ENCODE data around the gene MYOT. TPM values are rescaled to one million over a fixed set of nuclear protein-coding genes. Genes with fewer than 3 reads are reported as not detected.

MYOT gene
- total and polyA plus RNA-seq, 10 of the 15 experiments (the other 5 are each of a cell fraction or from before 2014, with no cell fraction given) = 0.15 to 1.5 (median 0.53) TPM; not detected in 5

DNA sequence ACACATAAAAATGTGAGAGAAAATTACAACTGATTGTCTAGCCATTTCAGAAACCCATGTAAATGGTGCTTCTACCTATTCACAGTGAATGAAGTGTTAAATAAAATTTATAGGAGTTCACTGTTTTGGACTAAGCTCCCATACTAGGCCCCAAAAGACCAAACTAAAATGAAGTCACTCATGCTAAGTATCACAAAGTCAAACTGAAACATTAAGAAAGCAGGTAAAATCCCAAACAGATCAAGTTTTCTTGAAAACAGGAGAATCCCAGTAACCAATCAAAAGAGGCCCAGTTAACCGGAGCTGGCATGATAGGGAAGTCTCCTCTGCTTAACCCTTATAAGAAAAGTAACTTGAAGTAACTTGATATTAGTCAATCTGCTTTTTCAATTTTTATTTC, 35.2 kb upstream of the MYOT start:
- no peaks in the 10 kb centered on the region for H3K36me3 ChIP-seq (ENCODE audit: control insufficient read depth in 2 of 2, insufficient read depth in 2 of 2, low read length in 1 of 2)
- ChIA-PET RAD21 (ENCODE audit: unreplicated experiment) (no interaction called here), CTCF (interaction anchor here (0.6 kb wide), 1 partner anchor 15 kb away, joined by 3 read pairs; no protein-coding TSS in a partner anchor), POLR2A (no interaction called here), SMC1A (ENCODE audit: uncharacterized antibody, unreplicated experiment) (no interaction called here)
- intact Hi-C loops (cut with micrococcal nuclease; ENCODE audit: unreplicated experiment) = no loop called here
- H3K79me2 ChIP-seq (ENCODE audit: control insufficient read depth, insufficient read depth, low read length) = no peaks in the 10 kb centered on the region
- H4K20me1 ChIP-seq (ENCODE audit: control insufficient read depth, insufficient read depth) = no peaks in the 10 kb centered on the region
- in situ Hi-C loops (cut with MboI) = no loop called here
- H3K4me2 ChIP-seq (ENCODE audit: control insufficient read depth, insufficient read depth) = no peak overlapping the region
- no peak overlapping the region for H3K27ac ChIP-seq (ENCODE audit: control insufficient read depth, insufficient read depth)
- H3K27me3 ChIP-seq (replicated peaks in 1 of 2; ENCODE audit: control insufficient read depth in 2 of 2, insufficient read depth in 2 of 2, low read length in 1 of 2) = no peaks in the 10 kb centered on the region
- H3K9ac ChIP-seq (ENCODE audit: control insufficient read depth, insufficient read depth, low read length) = no peak overlapping the region
- BruUV-seq (replicated peaks) = no TSS peak
- no peak for TF ChIP-seq PML (IDR thresholded peaks at IDR 0.05; ENCODE audit: low read length)
- TF ChIP-seq, protein P1, sequence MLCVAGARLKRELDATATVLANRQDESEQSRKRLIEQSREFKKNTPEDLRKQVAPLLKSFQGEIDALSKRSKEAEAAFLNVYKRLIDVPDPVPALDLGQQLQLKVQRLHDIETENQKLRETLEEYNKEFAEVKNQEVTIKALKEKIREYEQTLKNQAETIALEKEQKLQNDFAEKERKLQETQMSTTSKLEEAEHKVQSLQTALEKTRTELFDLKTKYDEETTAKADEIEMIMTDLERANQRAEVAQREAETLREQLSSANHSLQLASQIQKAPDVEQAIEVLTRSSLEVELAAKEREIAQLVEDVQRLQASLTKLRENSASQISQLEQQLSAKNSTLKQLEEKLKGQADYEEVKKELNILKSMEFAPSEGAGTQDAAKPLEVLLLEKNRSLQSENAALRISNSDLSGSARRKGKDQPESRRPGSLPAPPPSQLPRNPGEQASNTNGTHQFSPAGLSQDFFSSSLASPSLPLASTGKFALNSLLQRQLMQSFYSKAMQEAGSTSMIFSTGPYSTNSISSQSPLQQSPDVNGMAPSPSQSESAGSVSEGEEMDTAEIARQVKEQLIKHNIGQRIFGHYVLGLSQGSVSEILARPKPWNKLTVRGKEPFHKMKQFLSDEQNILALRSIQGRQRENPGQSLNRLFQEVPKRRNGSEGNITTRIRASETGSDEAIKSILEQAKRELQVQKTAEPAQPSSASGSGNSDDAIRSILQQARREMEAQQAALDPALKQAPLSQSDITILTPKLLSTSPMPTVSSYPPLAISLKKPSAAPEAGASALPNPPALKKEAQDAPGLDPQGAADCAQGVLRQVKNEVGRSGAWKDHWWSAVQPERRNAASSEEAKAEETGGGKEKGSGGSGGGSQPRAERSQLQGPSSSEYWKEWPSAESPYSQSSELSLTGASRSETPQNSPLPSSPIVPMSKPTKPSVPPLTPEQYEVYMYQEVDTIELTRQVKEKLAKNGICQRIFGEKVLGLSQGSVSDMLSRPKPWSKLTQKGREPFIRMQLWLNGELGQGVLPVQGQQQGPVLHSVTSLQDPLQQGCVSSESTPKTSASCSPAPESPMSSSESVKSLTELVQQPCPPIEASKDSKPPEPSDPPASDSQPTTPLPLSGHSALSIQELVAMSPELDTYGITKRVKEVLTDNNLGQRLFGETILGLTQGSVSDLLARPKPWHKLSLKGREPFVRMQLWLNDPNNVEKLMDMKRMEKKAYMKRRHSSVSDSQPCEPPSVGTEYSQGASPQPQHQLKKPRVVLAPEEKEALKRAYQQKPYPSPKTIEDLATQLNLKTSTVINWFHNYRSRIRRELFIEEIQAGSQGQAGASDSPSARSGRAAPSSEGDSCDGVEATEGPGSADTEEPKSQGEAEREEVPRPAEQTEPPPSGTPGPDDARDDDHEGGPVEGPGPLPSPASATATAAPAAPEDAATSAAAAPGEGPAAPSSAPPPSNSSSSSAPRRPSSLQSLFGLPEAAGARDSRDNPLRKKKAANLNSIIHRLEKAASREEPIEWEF (IDR thresholded peaks at IDR 0.05; ENCODE audit: insufficient replicate concordance, low read depth, low read length) = no peak
- TF ChIP-seq BACH1 (IDR thresholded peaks at IDR 0.05; ENCODE audit: borderline replicate concordance) = no peak
- TF ChIP-seq, protein P2, sequence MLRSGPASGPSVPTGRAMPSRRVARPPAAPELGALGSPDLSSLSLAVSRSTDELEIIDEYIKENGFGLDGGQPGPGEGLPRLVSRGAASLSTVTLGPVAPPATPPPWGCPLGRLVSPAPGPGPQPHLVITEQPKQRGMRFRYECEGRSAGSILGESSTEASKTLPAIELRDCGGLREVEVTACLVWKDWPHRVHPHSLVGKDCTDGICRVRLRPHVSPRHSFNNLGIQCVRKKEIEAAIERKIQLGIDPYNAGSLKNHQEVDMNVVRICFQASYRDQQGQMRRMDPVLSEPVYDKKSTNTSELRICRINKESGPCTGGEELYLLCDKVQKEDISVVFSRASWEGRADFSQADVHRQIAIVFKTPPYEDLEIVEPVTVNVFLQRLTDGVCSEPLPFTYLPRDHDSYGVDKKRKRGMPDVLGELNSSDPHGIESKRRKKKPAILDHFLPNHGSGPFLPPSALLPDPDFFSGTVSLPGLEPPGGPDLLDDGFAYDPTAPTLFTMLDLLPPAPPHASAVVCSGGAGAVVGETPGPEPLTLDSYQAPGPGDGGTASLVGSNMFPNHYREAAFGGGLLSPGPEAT (IDR thresholded peaks at IDR 0.05; ENCODE audit: low read depth) = no peak
- no peak for TF ChIP-seq WRNIP1 (IDR thresholded peaks at IDR 0.05; ENCODE audit: borderline replicate concordance, low read depth, low read length)
- no peak for TF ChIP-seq SIX5 (IDR thresholded peaks at IDR 0.05; ENCODE audit: low read depth, low read length, severe bottlenecking)
- no peak for TF ChIP-seq MEF2B (IDR thresholded peaks at IDR 0.05; ENCODE audit: partially characterized antibody, poor library complexity, severe bottlenecking)
- TF ChIP-seq NFYA (IDR thresholded peaks at IDR 0.05; ENCODE audit: borderline replicate concordance, low read depth, low read length) = no peak
- TF ChIP-seq, protein P3, sequence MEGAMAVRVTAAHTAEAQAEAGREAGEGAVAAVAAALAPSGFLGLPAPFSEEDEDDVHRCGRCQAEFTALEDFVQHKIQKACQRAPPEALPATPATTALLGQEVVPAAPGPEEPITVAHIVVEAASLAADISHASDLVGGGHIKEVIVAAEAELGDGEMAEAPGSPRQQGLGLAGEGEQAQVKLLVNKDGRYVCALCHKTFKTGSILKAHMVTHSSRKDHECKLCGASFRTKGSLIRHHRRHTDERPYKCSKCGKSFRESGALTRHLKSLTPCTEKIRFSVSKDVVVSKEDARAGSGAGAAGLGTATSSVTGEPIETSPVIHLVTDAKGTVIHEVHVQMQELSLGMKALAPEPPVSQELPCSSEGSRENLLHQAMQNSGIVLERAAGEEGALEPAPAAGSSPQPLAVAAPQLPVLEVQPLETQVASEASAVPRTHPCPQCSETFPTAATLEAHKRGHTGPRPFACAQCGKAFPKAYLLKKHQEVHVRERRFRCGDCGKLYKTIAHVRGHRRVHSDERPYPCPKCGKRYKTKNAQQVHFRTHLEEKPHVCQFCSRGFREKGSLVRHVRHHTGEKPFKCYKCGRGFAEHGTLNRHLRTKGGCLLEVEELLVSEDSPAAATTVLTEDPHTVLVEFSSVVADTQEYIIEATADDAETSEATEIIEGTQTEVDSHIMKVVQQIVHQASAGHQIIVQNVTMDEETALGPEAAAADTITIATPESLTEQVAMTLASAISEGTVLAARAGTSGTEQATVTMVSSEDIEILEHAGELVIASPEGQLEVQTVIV (IDR thresholded peaks at IDR 0.05; ENCODE audit: borderline replicate concordance, partially characterized antibody) = no peak
- TF ChIP-seq ZNF384 (IDR thresholded peaks at IDR 0.05; ENCODE audit: borderline replicate concordance, low read depth, low read length) = no peak
- TF ChIP-seq DPF2 (IDR thresholded peaks at IDR 0.05) = no peak
- TF ChIP-seq MYC (IDR thresholded peaks at IDR 0.05; ENCODE audit: insufficient read depth, insufficient read length, insufficient replicate concordance, low read length, severe bottlenecking) = no peak
- TF ChIP-seq, protein P4, sequence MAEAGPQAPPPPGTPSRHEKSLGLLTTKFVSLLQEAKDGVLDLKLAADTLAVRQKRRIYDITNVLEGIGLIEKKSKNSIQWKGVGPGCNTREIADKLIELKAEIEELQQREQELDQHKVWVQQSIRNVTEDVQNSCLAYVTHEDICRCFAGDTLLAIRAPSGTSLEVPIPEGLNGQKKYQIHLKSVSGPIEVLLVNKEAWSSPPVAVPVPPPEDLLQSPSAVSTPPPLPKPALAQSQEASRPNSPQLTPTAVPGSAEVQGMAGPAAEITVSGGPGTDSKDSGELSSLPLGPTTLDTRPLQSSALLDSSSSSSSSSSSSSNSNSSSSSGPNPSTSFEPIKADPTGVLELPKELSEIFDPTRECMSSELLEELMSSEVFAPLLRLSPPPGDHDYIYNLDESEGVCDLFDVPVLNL (IDR thresholded peaks at IDR 0.05; ENCODE audit: low read depth, low read length) = no peak
- no peak for TF ChIP-seq SPI1 (IDR thresholded peaks at IDR 0.05; ENCODE audit: borderline replicate concordance, insufficient read depth, low read depth, low read length)
- 96% methylated on average over 1 of the region's 1 CpG for WGBS (ENCODE audit: insufficient coverage, insufficient replicate concordance, low lambda C conversion rate, missing lambda C conversion rate)
- ATAC-seq = no peak
- H3K4me3 ChIP-seq = no peak overlapping the region
- FAIRE-seq = no peak
- no peak overlapping the region for H2AFZ ChIP-seq (ENCODE audit: control insufficient read depth, low read depth, low read length)
- no peaks in the 10 kb centered on the region for H3K9me3 ChIP-seq (replicated peaks; ENCODE audit: control insufficient read depth, insufficient read depth, low read length)
- no peaks in the 10 kb centered on the region for H3K4me1 ChIP-seq (ENCODE audit: control insufficient read depth, insufficient read depth, low read length)
- no peak for DNase-seq (ENCODE audit: low read depth, low spot score)
